Adrenal gland (tissue), 12 donors: ENCODE results near the gene TSHR. TPM values are rescaled to one million over a fixed set of nuclear protein-coding genes. Genes with fewer than 3 reads are reported as not detected.

Experiments used
- DNase-seq, 7 donors: peaks; one replicate each; pipeline ENCODE4 v3.0.0-alpha.2; 2019 to 2020
- H3K27ac ChIP-seq, 5 donors: fragments of 200-600 bp; sonication (generic) in 4 of 5; 1 replicate in 3 of 5; 2 replicates in 2 of 5; pipeline versions ENCODE4 v1.5.1 to v1.8.0; 2016 to 2020; ENCODE audit warnings: mild to moderate bottlenecking in 1 of 5
- H3K27me3 ChIP-seq: fragments of 200-600 bp; 2 replicates; pipeline ENCODE4 v1.8.0; 2021
- H3K36me3 ChIP-seq, 2 donors: fragments of 200-600 bp; replicated peaks in 1 of 2; 1 replicate in 1 of 2; 2 replicates in 1 of 2; pipeline versions ENCODE4 v1.5.1 to v1.8.0; 2018 to 2022
- H3K4me1 ChIP-seq, 2 donors: fragments of 200-600 bp; replicated peaks in 1 of 2; 1 replicate in 1 of 2; 2 replicates in 1 of 2; pipeline versions ENCODE4 v1.5.1 to v1.8.0; 2018 to 2021
- H3K4me3 ChIP-seq, 4 donors: fragments of 200-600 bp; sonication (generic) in 3 of 4; one replicate each; pipeline ENCODE4 v1.5.1; 2016 to 2018
- H3K9me3 ChIP-seq, 3 donors: fragments of 200-600 bp; sonication (generic) in 1 of 3; replicated peaks in 1 of 3; 1 replicate in 2 of 3; 2 replicates in 1 of 3; pipeline versions ENCODE4 v1.5.1 to v1.8.0; 2016 to 2021
- CTCF ChIP-seq, 6 experiments: fragments of 450-650 bp in 4 of 6; fragments of 200-600 bp in 2 of 6; sonication (generic) in 1 of 6; IDR thresholded peaks; 1 replicate in 5 of 6; 2 replicates in 1 of 6; pipeline versions ENCODE4 v1.5.1 to v1.8.0; 2016 to 2021; ENCODE audit warnings: antibody characterized with exemption in 6 of 6, mild to moderate bottlenecking in 2 of 6, moderate library complexity in 1 of 6
- POLR2A ChIP-seq, 2 donors: fragments of 450-650 bp; IDR thresholded peaks; one replicate each; pipeline ENCODE4 v1.6.1; 2017; ENCODE audit warnings: antibody characterized with exemption in 2 of 2, mild to moderate bottlenecking in 2 of 2, moderate library complexity in 1 of 2
- WGBS, 4 donors: extraction: QIAGEN DNeasy Blood & Tissue Kit in 2 of 4; methylation state at CpG; one replicate each; pipeline versions ENCODE4 v1.1.5 to v1.1.7; 2013 to 2017; 5-methylcytosine and 5-hydroxymethylcytosine counted together
- intact Hi-C, 2 donors: fragments of 100-400 bp; cut with DNase I; formaldehyde crosslinking; loops; one replicate each; pipeline versions ENCODE4 v1.14.1 to v1.15.0; 2022 to 2023
- polyA plus RNA-seq, 3 donors: library from polyadenylated mRNA; stranded (reverse); fragments of 200-250 nt in 2 of 3; fragments of 350-450 nt in 1 of 3; fragmentation: Illumina TruSeq in 1 of 3; extraction: RNeasy Lipid Tissue Mini Kit (QIAGEN cat#74804) in 1 of 3; gene quantifications; one replicate each; pipeline ENCODE4 v1.2.3, GENCODE V29; 2013 to 2014
- total RNA-seq, 9 donors: library from RNA; depleted of rRNA in 4 of 9; stranded (reverse); fragments of >200 nt in 4 of 9; fragments of 120-200 nt in 1 of 9; fragmentation: NEBNext Ultra II Directional in 1 of 9; extraction: Animal tissue kit (Norgen Biotek cat#: 25700) in 1 of 9; gene quantifications; one replicate each; pipeline versions ENCODE4 v1.1.0 to v1.2.4, GENCODE V29; 2013 to 2023
- donor health status: healthy with polysubstance abuse.
- donor health status: Bipolar disorder and iron deficiency.
- donor health status: DM: yes; HTN: yes; CAD: no.
- donor health status: DM: no; HTN: no; CAD: no.
- donor health status: DM: no; HTN: no; CAD: no.
- donor health status: DM: yes; HTN: yes; CAD: no.

Gene TSHR
- total and polyA plus RNA-seq, 12 donors: 0.06 to 5.8 (median 0.68) TPM

DNA sequence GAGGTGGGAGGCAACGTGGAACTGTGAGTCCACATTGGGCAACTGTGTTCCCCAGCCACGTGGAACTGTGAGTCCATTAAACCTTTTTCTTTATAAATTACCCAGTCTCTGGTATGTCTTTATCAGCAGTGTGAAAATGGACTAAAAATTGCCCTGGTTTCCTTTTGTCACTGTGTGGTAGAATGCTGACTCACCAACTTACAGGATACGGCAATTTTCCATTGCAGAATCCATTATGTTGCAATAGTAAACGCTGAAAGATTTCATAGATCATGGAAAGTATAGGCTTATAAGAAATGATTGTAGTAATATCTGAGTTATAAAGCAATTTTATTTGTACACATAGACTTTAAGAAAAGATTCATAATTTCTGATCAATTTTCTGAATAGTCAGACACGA, 172.4 kb downstream of the TSHR start:
- intact Hi-C loops: no loop called here
- WGBS, 4 donors: 56 to 76% (median 68%) methylated on average over 5 of the region's 5 CpGs
- Histone ChIP-seq H3K27me3 (no peaks in the 10 kb centered on the region), H3K4me1 (no peaks in the 10 kb centered on the region), H3K4me3 (no peak overlapping the region), H3K27ac (no peak overlapping the region), H3K9me3 (no peaks in the 10 kb centered on the region), H3K36me3 (no peaks in the 10 kb centered on the region)
- no peak for TF ChIP-seq POLR2A (IDR thresholded peaks at IDR 0.05)
- no peak for TF ChIP-seq CTCF (IDR thresholded peaks at IDR 0.05)
- peak in 1 of 7 donors; percentile 4 for DNase-seq

- intact Hi-C loops: no loop called here
- Histone ChIP-seq H3K27ac (no peak overlapping the region), H3K36me3 (no peaks in the 10 kb centered on the region), H3K9me3 (no peaks in the 10 kb centered on the region), H3K4me1 (no peaks in the 10 kb centered on the region), H3K27me3 (no peaks in the 10 kb centered on the region), H3K4me3 (no peak overlapping the region)
- WGBS, 4 donors: 90 to 96% (median 92%) methylated on average over 1 of the region's 1 CpG
- TF ChIP-seq POLR2A (IDR thresholded peaks at IDR 0.05) (no peak), CTCF (IDR thresholded peaks at IDR 0.05) (no peak)
- DNase-seq: no peak
Measured at GRCh38 chr14:81129242-81129641, 173.8 kb downstream of the TSHR start.

- no peak overlapping the region for H3K4me3 ChIP-seq
- no peak overlapping the region for H3K27ac ChIP-seq
- H3K9me3 ChIP-seq: peaks cover 0 to 6% (median 0%) of the 10 kb centered on the region in 3 donors
- intact Hi-C loops: no loop called here
- no peak for TF ChIP-seq POLR2A (IDR thresholded peaks at IDR 0.05)
- TF ChIP-seq CTCF (IDR thresholded peaks at IDR 0.05): no peak
- DNase-seq: no peak
- H3K36me3 ChIP-seq: no peaks in the 10 kb centered on the region
- WGBS, 4 donors: 52 to 71% (median 59%) methylated on average over 3 of the region's 3 CpGs
- no peaks in the 10 kb centered on the region for H3K4me1 ChIP-seq
- no peaks in the 10 kb centered on the region for H3K27me3 ChIP-seq
Measured at GRCh38 chr14:81132468-81132867, 177.0 kb downstream of the TSHR start.

DNA sequence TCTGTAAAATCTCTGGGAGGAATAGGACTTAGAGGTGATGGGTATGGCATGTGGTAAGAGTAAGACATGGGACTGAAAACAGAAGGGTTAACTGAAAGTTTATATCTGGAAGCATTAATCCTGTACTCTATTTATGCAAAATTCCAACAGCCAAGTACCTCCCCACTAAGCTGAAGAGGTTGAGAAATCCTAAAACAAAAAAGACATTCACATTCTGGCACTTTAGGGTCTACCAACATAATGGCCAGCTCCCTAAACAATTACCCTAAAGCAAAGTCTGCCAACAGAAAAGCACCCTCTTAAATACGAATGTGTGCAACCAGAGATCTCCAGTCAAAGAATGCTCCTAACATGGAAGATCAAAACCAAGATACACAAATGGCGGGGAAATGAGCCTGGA, 178.0 kb downstream of the TSHR start:
- no peak for DNase-seq
- H3K4me3 ChIP-seq: no peak overlapping the region
- WGBS, 4 donors: 79 to 97% (median 90%) methylated on average over 2 of the region's 2 CpGs
- intact Hi-C loops: no loop called here
- H3K36me3 ChIP-seq: no peaks in the 10 kb centered on the region
- H3K4me1 ChIP-seq: no peaks in the 10 kb centered on the region
- peaks cover 0 to 6% (median 0%) of the 10 kb centered on the region in 3 donors for H3K9me3 ChIP-seq
- H3K27me3 ChIP-seq: no peaks in the 10 kb centered on the region
- no peak for TF ChIP-seq CTCF (IDR thresholded peaks at IDR 0.05)
- TF ChIP-seq POLR2A (IDR thresholded peaks at IDR 0.05): no peak
- H3K27ac ChIP-seq: no peak overlapping the region
